Karpas-422 (cell line): ENCODE results near the gene MMP1. TPM values are rescaled to one million over a fixed set of nuclear protein-coding genes. Genes with fewer than 3 reads are reported as not detected.

Experiments used
- DNase-seq: peaks from one replicate; pipeline ENCODE4 v3.0.0-alpha.2; 2015
- H2AFZ ChIP-seq: fragments of 200-600 bp; sonication (generic); 2 replicates; pipeline ENCODE4 v1.6.1; 2014; ENCODE audit warnings: antibody characterized with exemption, low read length, mixed read lengths
- H3K27ac ChIP-seq: fragments of 200-600 bp; sonication (generic); 2 replicates; pipeline ENCODE4 v1.5.1; 2014; ENCODE audit warnings: mild to moderate bottlenecking, low read length, moderate library complexity
- H3K27me3 ChIP-seq: fragments of 200-600 bp; sonication (generic); 2 replicates; pipeline ENCODE4 v1.6.1; 2014; ENCODE audit warnings: low read length, mixed read lengths
- H3K36me3 ChIP-seq: fragments of 200-600 bp; sonication (generic); 2 replicates; pipeline ENCODE4 v1.6.1; 2014; ENCODE audit warnings: low read length, mixed read lengths; ENCODE audit not compliant: insufficient read depth
- H3K4me1 ChIP-seq: fragments of 200-600 bp; sonication (generic); 2 replicates; pipeline ENCODE4 v1.6.1; 2014; ENCODE audit warnings: mild to moderate bottlenecking, low read length, mixed read lengths
- H3K4me2 ChIP-seq: fragments of 200-600 bp; sonication (generic); 2 replicates; pipeline ENCODE4 v1.6.1; 2014; ENCODE audit warnings: low read length, low read depth, mild to moderate bottlenecking; ENCODE audit not compliant: poor library complexity, severe bottlenecking
- H3K4me3 ChIP-seq: fragments of 200-600 bp; sonication (generic); 2 replicates; pipeline ENCODE4 v1.5.1; 2014; ENCODE audit warnings: mild to moderate bottlenecking, antibody characterized with exemption, low read length, mixed read lengths
- H3K79me2 ChIP-seq: fragments of 200-600 bp; sonication (generic); 2 replicates; pipeline ENCODE4 v1.6.1; 2014; ENCODE audit warnings: mild to moderate bottlenecking, low read length, mixed read lengths
- H3K9ac ChIP-seq: fragments of 200-600 bp; sonication (generic); 2 replicates; pipeline ENCODE4 v1.6.0; 2014; ENCODE audit warnings: low read length
- H3K9me2 ChIP-seq: fragments of 200-600 bp; sonication (generic), shearing (Covaris generic); replicated peaks from 2 replicates; pipeline ENCODE4 v1.6.0; 2014; ENCODE audit warnings: mild to moderate bottlenecking, low read length, moderate library complexity; ENCODE audit not compliant: insufficient read depth
- H3K9me3 ChIP-seq: fragments of 300-700, 200-600 bp; sonication (generic); 2 replicates; pipeline ENCODE4 v1.6.1; 2014; ENCODE audit warnings: low read length, mixed read lengths
- H4K20me1 ChIP-seq: fragments of 200-600 bp; sonication (generic); 2 replicates; pipeline ENCODE4 v1.6.1; 2014; ENCODE audit warnings: mild to moderate bottlenecking, antibody characterized with exemption, low read length, low read depth; ENCODE audit not compliant: insufficient read depth
- total RNA-seq: library from RNA; depleted of rRNA; stranded (reverse); fragments of >200 nt; shearing (Covaris generic); gene quantifications from 2 replicates; pipeline ENCODE4 v1.2.3, GENCODE V29; 2014; ENCODE audit warnings: low replicate concordance

Gene MMP1
- total RNA-seq, 1 experiment from 2014 or later, result not detected

DNA sequence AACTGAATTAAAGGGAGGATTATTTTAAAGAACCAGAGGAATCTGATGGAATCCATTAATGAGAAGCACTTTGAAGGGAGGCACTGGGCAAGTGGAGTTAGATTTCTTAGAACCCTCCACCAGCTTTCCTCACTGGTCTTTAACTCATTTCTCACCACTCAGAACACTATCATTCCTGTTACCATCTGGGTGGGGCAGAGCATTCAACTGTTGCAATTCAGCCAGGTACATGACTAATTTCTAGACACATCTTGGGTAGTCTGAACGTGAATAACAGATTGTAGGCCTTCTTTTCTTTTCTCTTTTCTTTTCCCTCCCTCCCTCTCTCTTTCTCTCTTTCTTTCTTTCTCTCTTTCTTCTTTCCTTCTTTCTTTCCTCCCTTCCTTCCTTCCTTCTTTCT, 15.5 kb upstream of the MMP1 start:
- no peaks in the 10 kb centered on the region for H3K9me2 ChIP-seq
- no peaks in the 10 kb centered on the region for H3K9me3 ChIP-seq
- no peak overlapping the region for H3K4me2 ChIP-seq
- H2AFZ ChIP-seq, result no peak overlapping the region
- no peaks in the 10 kb centered on the region for H3K27me3 ChIP-seq
- H3K27ac ChIP-seq, result no peak overlapping the region
- H3K79me2 ChIP-seq, result no peaks in the 10 kb centered on the region
- no peak overlapping the region for H3K4me3 ChIP-seq
- H3K36me3 ChIP-seq, result no peaks in the 10 kb centered on the region
- no peaks in the 10 kb centered on the region for H3K4me1 ChIP-seq
- no peak for DNase-seq
- no peak overlapping the region for H3K9ac ChIP-seq
- no peaks in the 10 kb centered on the region for H4K20me1 ChIP-seq

DNA sequence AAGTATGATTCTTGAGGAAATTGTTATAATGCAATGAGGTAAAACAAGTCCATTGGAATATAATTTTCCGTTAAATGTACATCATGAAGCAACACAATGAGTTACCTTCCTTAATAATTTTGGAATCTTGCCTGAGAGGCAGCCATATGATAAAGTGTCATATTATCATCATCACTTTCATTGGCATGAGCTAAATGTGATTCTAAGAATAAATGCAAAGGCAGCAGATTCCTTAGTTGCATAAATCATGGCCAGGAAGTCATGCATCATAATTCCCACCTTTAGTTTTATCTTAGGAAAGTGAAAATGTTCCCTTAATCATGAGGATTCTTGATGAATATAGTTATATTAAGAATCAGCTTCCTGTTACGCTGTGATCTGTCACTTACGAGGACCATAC, 14.2 kb upstream of the MMP1 start:
- no peaks in the 10 kb centered on the region for H3K9me3 ChIP-seq
- no peak overlapping the region for H3K9ac ChIP-seq
- no peaks in the 10 kb centered on the region for H3K4me1 ChIP-seq
- H2AFZ ChIP-seq, result no peak overlapping the region
- H4K20me1 ChIP-seq, result no peaks in the 10 kb centered on the region
- no peaks in the 10 kb centered on the region for H3K36me3 ChIP-seq
- H3K79me2 ChIP-seq, result no peaks in the 10 kb centered on the region
- H3K4me3 ChIP-seq, result no peak overlapping the region
- no peak overlapping the region for H3K27ac ChIP-seq
- no peak for DNase-seq
- no peaks in the 10 kb centered on the region for H3K9me2 ChIP-seq
- no peak overlapping the region for H3K4me2 ChIP-seq
- no peaks in the 10 kb centered on the region for H3K27me3 ChIP-seq

DNA sequence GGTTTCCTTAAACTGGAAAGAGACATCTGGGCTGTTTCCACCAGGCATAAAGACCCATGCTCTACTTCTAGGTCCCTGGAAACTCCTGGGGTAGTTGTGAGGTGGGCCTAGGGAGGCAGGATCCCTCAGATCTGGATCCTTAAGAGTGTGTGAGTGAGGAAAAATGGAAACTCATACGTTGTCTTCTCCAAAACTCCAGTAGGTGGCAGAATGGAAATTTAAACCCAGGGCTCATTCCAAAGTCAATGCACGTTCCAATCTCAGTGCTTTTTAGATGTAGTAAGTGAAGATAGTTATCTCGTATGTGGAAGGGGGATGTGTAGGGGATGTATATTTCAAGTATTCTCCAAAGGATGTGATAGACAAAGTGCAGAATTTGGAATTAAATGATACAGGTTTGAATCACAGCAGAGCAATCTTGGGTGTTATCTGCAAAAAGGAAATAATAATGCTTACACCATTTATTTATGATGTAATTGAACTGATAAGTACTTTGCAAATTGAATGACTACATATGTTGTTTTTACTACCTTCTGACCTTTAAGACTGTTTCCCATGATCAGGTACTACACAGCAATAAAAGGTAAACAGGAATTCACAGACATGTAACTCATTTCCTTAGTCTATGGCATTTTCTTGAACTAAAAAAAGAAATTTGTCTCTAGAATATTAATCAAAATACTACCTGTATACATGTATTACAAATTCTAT, 13.1 kb upstream of the MMP1 start:
- no peaks in the 10 kb centered on the region for H3K36me3 ChIP-seq
- no peak overlapping the region for H3K9ac ChIP-seq
- H3K27ac ChIP-seq, result no peak overlapping the region
- H3K79me2 ChIP-seq, result no peaks in the 10 kb centered on the region
- peak; percentile 57 for DNase-seq
- H3K9me3 ChIP-seq, result no peaks in the 10 kb centered on the region
- no peak overlapping the region for H2AFZ ChIP-seq
- no peaks in the 10 kb centered on the region for H3K27me3 ChIP-seq
- no peak overlapping the region for H3K4me3 ChIP-seq
- no peak overlapping the region for H3K4me2 ChIP-seq
- no peaks in the 10 kb centered on the region for H3K4me1 ChIP-seq
- H3K9me2 ChIP-seq, result no peaks in the 10 kb centered on the region
- H4K20me1 ChIP-seq, result no peaks in the 10 kb centered on the region

DNA sequence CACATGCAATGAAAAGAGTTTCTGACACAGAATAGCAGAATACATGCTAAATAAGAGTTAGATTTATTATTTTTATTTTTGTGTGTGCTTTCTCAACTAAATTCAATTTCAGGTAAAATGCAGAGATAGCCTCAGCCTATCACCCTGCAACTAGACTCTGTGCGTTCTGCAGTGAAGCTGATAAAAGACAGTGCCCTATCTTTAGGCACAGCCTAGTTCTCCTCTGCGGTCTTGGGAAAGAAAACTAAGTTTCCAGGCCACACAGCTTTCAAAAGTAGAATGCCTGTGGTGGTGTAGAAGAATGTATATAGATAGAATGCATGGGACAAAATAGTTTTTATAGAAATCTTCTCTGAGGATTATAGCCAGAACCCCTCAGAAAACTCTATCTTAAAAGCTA, 12.0 kb upstream of the MMP1 start:
- Histone ChIP-seq H3K27ac (no peak overlapping the region), H3K9ac (no peak overlapping the region), H2AFZ (no peak overlapping the region)

DNA sequence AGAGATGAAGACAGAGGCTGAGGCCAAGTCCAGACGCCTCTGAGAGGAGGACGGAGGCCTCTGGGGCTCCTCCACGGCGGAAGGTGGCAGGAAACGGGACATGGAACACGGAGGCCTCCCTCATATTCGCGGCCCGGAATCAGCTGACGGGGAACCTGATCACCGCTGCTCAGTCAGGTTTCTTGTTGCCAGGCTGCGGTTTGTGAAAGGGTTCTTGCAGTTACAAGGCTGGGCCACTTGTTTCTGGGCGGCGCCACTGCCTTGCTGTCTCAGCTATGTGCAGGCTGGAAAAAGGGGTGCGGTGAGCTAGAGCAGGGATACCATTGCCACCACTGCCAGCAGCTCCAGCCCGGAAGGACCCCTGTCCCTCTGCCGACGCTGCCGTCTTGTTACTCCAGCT, 10.0 kb upstream of the MMP1 start:
- no peak overlapping the region for H3K4me3 ChIP-seq
- no peak overlapping the region for H3K4me2 ChIP-seq
- no peaks in the 10 kb centered on the region for H3K9me2 ChIP-seq
- no peaks in the 10 kb centered on the region for H3K9me3 ChIP-seq
- H3K36me3 ChIP-seq, result no peaks in the 10 kb centered on the region
- H3K79me2 ChIP-seq, result no peaks in the 10 kb centered on the region
- no peak overlapping the region for H3K27ac ChIP-seq
- no peaks in the 10 kb centered on the region for H3K27me3 ChIP-seq
- DNase-seq, result peak; percentile 91
- no peaks in the 10 kb centered on the region for H4K20me1 ChIP-seq
- H3K9ac ChIP-seq, result no peak overlapping the region
- H3K4me1 ChIP-seq, result no peaks in the 10 kb centered on the region
- no peak overlapping the region for H2AFZ ChIP-seq

More for the DNA sequence above, 12.0 kb upstream of the MMP1 start:
- H4K20me1 ChIP-seq, result no peaks in the 10 kb centered on the region
- no peaks in the 10 kb centered on the region for H3K79me2 ChIP-seq
- no peaks in the 10 kb centered on the region for H3K4me1 ChIP-seq
- no peak for DNase-seq
- no peak overlapping the region for H3K4me2 ChIP-seq
- H3K4me3 ChIP-seq, result no peak overlapping the region
- no peaks in the 10 kb centered on the region for H3K9me2 ChIP-seq
- no peaks in the 10 kb centered on the region for H3K27me3 ChIP-seq
- no peaks in the 10 kb centered on the region for H3K36me3 ChIP-seq
- H3K9me3 ChIP-seq, result no peaks in the 10 kb centered on the region

DNA sequence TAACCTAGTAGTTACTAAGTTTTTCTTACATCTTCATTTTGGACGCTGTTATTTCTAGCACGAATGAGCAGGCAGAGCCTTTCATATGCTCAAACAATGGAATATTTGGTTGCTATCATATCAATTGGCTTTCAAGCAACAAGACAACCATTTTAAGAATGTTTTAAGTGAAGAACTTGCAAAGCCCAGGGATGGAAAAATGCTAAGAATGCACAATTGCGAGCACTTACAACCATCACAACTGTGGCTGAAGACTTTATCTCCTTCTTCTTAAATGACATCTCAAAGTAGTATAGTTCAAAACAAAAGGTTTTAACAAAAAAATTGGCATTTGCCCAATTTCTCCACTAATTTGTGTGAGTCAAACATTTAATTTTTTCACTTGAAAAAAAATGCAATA, 8.3 kb upstream of the MMP1 start:
- Histone ChIP-seq H3K36me3 (no peaks in the 10 kb centered on the region), H3K79me2 (no peaks in the 10 kb centered on the region), H3K9me2 (no peaks in the 10 kb centered on the region), H3K4me3 (no peak overlapping the region), H3K27me3 (no peaks in the 10 kb centered on the region), H3K9ac (no peak overlapping the region), H3K9me3 (no peaks in the 10 kb centered on the region), H4K20me1 (no peaks in the 10 kb centered on the region), H3K27ac (no peak overlapping the region), H3K4me2 (no peak overlapping the region), H2AFZ (no peak overlapping the region), H3K4me1 (no peaks in the 10 kb centered on the region)
- no peak for DNase-seq

DNA sequence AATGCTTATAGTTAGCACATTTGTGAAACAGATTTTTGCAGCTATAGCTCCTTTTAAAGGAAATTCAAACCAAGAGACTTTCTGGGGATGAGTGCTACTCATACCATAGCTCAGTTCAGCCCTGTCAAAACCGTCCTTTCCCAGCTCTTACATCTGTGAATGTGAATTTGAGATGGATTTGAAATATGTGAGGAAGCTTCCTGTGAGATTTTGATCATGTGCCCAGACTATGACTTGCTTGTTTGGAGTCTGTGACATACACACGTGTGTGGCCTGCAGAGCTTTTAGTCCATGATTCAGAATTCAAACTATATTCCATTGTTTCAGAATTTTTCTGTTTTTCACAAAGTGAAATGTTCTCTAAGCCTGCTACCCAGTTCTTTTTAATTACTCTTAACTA, 4.4 kb upstream of the MMP1 start:
- DNase-seq, result no peak
- no peak overlapping the region for H3K9ac ChIP-seq
- H4K20me1 ChIP-seq, result no peaks in the 10 kb centered on the region
- no peak overlapping the region for H3K4me3 ChIP-seq
- H2AFZ ChIP-seq, result no peak overlapping the region
- H3K9me2 ChIP-seq, result no peaks in the 10 kb centered on the region
- H3K9me3 ChIP-seq, result no peaks in the 10 kb centered on the region
- H3K79me2 ChIP-seq, result no peaks in the 10 kb centered on the region
- no peak overlapping the region for H3K4me2 ChIP-seq
- H3K27ac ChIP-seq, result no peak overlapping the region
- no peaks in the 10 kb centered on the region for H3K36me3 ChIP-seq
- H3K27me3 ChIP-seq, result 0 out of 2 replicates have a peak, but pooled peaks cover 3% of the 10 kb centered on the region
- no peaks in the 10 kb centered on the region for H3K4me1 ChIP-seq

DNA sequence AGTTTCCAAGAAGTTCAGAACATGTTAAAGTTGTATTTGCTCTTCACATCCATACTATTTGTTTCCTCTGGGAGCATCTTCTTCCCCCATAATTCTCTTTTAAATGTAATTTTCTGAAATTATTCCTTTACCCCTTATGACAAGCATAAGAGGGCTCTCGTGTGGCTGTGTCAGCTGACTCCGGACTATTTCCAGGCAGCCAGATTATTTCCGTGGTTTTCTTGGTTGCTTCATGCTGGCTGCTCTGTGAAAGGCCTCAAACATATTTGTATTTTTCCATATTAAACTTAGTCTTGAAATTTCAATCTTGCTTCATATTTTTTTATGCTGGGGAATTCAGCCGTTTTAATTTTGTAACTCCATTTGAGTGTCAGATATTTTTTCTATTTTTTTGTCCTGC, 2.8 kb upstream of the MMP1 start:
- Histone ChIP-seq H3K9me3 (no peaks in the 10 kb centered on the region), H3K4me2 (no peak overlapping the region), H3K27me3 (0 out of 2 replicates have a peak, but pooled peaks cover 3% of the 10 kb centered on the region), H2AFZ (no peak overlapping the region), H3K36me3 (no peaks in the 10 kb centered on the region), H4K20me1 (no peaks in the 10 kb centered on the region), H3K27ac (no peak overlapping the region), H3K9ac (no peak overlapping the region), H3K79me2 (no peaks in the 10 kb centered on the region), H3K4me3 (no peak overlapping the region), H3K4me1 (no peaks in the 10 kb centered on the region), H3K9me2 (no peaks in the 10 kb centered on the region)
- DNase-seq, result no peak
